Measurements from ENCODE around the gene STK10. TPM values are rescaled to one million over a fixed set of nuclear protein-coding genes. Genes with fewer than 3 reads are reported as not detected.

The STK10 gene
- 28.2 and 46.8 TPM in 2 replicates for total RNA-seq

DNA sequence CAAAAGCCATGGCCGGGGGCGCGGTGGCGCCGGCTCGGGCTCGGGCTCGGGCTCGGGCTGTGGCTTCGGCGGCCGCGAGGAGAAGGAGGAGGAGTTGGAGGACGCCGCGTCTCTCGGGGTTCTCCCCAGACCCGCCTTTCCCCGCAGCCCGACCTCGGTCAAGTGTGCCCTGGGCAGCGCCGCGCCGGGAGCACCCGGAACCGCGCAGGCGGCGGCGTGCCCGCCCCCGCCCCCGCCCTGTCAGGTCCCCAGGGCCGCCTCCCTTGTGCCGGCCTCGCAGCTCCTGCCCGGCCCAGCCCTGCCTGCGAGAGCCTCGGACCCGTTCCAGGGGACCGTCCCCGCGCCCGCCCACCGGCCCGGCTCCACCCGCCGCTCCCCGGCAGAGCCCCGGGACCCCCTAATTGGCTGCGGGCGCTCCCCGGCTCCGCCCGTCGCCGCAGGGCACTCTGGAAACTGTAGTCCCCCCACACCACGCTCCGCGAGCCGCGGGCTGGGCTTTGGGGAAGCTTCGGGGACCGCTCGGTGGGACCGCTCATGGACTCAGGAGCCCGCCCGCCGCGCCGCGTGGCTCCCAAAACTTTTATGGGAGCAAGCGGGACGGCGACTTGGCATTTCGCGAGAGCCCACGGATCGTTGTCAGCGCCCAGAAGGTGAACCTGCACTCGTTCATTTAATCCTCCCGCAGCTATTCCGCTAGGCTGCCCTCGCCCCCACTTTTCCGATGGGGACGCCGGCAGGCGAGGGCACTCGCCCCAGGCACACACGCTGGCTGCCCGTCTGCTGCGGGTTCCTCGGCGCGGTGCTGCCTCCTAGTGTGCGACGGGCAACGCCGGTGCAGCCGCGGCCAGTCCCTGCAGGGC is at the start of gene STK10:
Gene STK10, minus strand, starts transcription at position 192 of the 860 bp plus-strand sequence. Its CDS starts 182 bp downstream, at position 10.

DNA sequence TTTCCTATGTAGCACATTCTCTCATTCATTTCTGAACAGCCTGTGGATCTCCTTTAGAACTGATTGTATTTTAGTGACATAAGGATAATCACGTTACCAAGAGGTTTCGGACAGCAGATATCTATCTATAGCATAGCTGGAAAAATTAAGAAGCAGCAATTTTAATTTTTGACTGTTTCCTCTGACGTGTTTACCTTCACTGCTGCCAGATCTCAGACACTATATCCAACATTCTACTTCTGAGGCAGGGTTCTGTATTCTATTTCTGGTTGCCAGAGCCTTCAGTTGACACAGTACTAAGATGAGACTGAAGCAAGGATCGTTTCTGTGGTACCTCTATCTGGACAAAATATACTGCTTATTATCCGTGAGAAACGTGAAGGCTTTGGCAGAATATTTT is 5.8 kb upstream of the STK10 start, which contains the start of gene EFCAB9:
Gene EFCAB9, plus strand, starts transcription at position 301 of the 400 bp plus-strand sequence. Its CDS starts 1 bp downstream, at position 302.

DNA sequence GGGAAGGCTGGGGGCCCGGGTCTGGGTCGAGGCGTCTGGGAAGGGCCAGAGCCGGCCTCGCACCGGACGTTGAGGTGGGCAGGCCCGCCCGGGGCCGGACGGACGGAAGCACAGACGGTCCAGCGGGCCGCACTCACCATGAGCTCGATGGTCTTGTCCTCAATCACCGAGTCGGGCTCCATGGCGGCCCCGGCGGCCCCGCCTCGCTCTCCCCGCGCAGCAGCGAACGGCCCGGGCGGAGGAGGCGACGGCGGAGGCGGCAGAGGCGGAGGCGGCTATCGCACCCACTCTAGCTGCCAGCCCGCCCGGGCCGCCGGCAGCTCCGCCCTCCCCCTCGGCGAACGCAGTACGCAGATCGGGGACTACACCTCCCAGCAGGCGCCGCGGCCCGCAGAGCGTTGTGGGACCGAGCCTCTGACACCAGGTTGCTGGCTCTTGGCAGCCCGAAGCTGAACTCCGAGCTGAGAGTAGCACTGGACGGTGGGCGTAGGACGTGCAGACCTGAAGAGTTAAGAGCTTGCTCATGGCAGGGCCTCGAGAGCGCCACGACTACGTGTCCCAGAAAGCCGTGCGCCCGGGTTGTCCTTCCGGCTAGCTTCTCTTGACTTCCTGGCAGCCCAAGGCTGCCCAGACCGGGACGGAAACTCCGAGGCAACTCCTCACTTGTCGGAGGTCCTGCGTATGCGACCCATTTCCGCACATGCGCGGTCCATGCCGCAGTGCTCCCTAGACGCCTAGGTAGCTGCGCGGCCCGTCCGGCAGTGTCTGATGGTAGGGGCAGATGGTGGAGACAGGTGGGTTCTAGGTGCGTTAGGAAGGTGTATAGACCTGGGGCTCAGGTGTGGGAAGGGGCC is 181.5 kb downstream of the STK10 start, which contains the start of gene FBXW11:
Gene FBXW11, minus strand, starts transcription at position 318 of the 854 bp plus-strand sequence. Its CDS starts 136 bp downstream, at position 182.

Other genes with a start within 250 kb of the STK10 start
- gene FBXW11, start 181.6 kb downstream of the STK10 start, total RNA-seq, result 62.6 and 89.2 TPM in 2 replicates
- gene EFCAB9, start 5.9 kb upstream of the STK10 start, total RNA-seq, result not detected in 2 replicates
- gene UBTD2, start 95.5 kb upstream of the STK10 start, total RNA-seq, result 21.0 and 30.1 TPM in 2 replicates

Data from placental pericyte (primary cell).